Activated CD8-positive, alpha-beta T cell treated with anti-CD3 and anti-CD28 coated beads for 36 hours (primary cell): ENCODE results near the gene MYBPH. TPM values are rescaled to one million over a fixed set of nuclear protein-coding genes. Genes with fewer than 3 reads are reported as not detected.

Source experiments
- ATAC-seq: fragments of 200-7000 bp; cut with Tn5 transposase; one replicate; pipeline ENCODE4 v1.10.0; 2021; ENCODE audit warnings: mild to moderate bottlenecking, moderate library complexity
- CTCF ChIA-PET: fragments of 350-600 bp; sonication (Branson Sonifier 250); formaldehyde crosslinking; loops from one replicate; lab custom pipeline; 2021; ENCODE audit warnings: antibody characterized with exemption; lab: Charles Lee
- POLR2A ChIA-PET: fragments of 350-600 bp; sonication (Branson Sonifier 250); formaldehyde crosslinking; loops from one replicate; lab custom pipeline; 2021; ENCODE audit warnings: antibody characterized with exemption; lab: Charles Lee
- DNase-seq: peaks from one replicate; pipeline ENCODE4 v3.0.0-alpha.2; 2020
- H3K27ac Mint-ChIP-seq: one replicate; pipeline ENCODE4 v1.8.0; 2021; ENCODE audit warnings: mild to moderate bottlenecking, mixed read lengths
- H3K27me3 Mint-ChIP-seq: one replicate; pipeline ENCODE4 v1.8.0; 2021; ENCODE audit warnings: mixed read lengths
- H3K36me3 Mint-ChIP-seq: one replicate; pipeline ENCODE4 v1.8.0; 2021; ENCODE audit warnings: low read depth, mixed read lengths
- H3K4me1 Mint-ChIP-seq: one replicate; pipeline ENCODE4 v1.8.0; 2021; ENCODE audit warnings: low read depth, mixed read lengths
- H3K4me3 Mint-ChIP-seq: one replicate; pipeline ENCODE4 v1.8.0; 2021; ENCODE audit warnings: mild to moderate bottlenecking, moderate library complexity, mixed read lengths
- H3K9me3 Mint-ChIP-seq: one replicate; pipeline ENCODE4 v1.8.0; 2021; ENCODE audit warnings: mixed read lengths
- intact Hi-C: fragments of 100-400 bp; cut with micrococcal nuclease; formaldehyde crosslinking; loops from one replicate; pipeline ENCODE4 v1.10.0; 2022
- total RNA-seq, 2 experiments: library from RNA; stranded (reverse); gene quantifications; one replicate each; pipeline ENCODE4 v1.2.3, GENCODE V29; 2021
- TF ChIP-seq, protein P1 (sequence below): fragments of 200-600 bp; IDR thresholded peaks from one replicate; pipeline ENCODE4 v1.8.0; 2022; ENCODE audit warnings: antibody characterized with exemption, mild to moderate bottlenecking

The MYBPH gene
- total RNA-seq, 2 experiments from 2014 or later, result not detected

DNA sequence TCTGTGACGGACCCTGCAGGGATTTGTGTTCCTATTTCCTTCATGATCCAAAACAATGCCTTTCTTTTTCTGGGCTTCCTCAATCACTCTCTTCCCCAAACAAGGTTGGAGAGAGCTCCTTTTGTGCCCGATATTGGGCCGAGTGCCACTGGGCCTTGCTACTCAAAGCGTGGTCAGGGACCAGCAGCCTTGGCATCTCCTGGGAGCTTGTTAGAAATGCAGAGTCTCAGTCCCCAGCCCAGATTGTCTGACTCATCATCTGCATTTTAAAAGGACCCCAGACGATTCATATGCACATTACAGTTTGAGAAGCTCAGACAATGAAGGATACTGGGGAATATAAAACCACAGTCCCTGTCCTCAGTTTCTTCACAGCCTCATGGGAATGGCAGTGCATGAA is 28.2 kb downstream of the MYBPH start:
- Mint-ChIP-seq H3K27me3 (no peaks in the 10 kb centered on the region), H3K9me3 (no peaks in the 10 kb centered on the region), H3K4me3 (no peak overlapping the region), H3K36me3 (no peaks in the 10 kb centered on the region), H3K27ac (no peak overlapping the region), H3K4me1 (no peaks in the 10 kb centered on the region)
- CTCF ChIA-PET, result interaction anchor here (0.7 to 2.5 kb wide), 6 partner anchors 15 to 108 kb away, joined by 3 to 11 read pairs (median 4); no protein-coding TSS in a partner anchor
- ATAC-seq (no peak), DNase-seq (no peak)
- intact Hi-C loops, result no loop called here
- POLR2A ChIA-PET, result no interaction called here
- TF ChIP-seq, protein P1, sequence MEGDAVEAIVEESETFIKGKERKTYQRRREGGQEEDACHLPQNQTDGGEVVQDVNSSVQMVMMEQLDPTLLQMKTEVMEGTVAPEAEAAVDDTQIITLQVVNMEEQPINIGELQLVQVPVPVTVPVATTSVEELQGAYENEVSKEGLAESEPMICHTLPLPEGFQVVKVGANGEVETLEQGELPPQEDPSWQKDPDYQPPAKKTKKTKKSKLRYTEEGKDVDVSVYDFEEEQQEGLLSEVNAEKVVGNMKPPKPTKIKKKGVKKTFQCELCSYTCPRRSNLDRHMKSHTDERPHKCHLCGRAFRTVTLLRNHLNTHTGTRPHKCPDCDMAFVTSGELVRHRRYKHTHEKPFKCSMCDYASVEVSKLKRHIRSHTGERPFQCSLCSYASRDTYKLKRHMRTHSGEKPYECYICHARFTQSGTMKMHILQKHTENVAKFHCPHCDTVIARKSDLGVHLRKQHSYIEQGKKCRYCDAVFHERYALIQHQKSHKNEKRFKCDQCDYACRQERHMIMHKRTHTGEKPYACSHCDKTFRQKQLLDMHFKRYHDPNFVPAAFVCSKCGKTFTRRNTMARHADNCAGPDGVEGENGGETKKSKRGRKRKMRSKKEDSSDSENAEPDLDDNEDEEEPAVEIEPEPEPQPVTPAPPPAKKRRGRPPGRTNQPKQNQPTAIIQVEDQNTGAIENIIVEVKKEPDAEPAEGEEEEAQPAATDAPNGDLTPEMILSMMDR, result no peak

DNA sequence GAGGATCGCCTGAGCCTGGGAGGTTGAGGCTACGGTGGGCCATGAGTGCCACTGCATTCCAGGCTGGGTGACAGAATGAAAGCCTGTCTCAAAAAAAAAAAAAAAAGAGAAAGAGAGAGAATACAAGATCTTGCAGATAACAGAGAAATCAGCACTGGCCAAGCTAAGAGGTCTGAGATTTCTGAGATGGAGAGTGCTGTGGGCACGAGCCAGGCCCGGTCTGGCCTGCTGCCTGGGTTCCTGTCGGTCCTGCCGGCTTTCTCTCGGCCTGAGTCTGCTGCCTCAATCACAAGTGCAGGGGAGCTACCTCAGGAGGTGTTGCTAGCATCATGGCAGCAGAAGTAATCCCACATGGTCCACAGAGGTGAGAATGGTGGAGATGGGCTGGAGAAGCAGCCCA is 29.1 kb downstream of the MYBPH start:
- no peak for DNase-seq
- Mint-ChIP-seq H3K27ac (no peak overlapping the region), H3K4me1 (no peaks in the 10 kb centered on the region), H3K9me3 (no peaks in the 10 kb centered on the region), H3K4me3 (no peak overlapping the region), H3K36me3 (no peaks in the 10 kb centered on the region), H3K27me3 (no peaks in the 10 kb centered on the region)
- ATAC-seq, result no peak
- TF ChIP-seq, protein P1, result no peak
- intact Hi-C loops, result no loop called here
- CTCF ChIA-PET, result interaction anchor here (1.3 kb wide), 1 partner anchor 25 kb away, joined by 3 read pairs; no protein-coding TSS in a partner anchor
- POLR2A ChIA-PET, result no interaction called here

DNA sequence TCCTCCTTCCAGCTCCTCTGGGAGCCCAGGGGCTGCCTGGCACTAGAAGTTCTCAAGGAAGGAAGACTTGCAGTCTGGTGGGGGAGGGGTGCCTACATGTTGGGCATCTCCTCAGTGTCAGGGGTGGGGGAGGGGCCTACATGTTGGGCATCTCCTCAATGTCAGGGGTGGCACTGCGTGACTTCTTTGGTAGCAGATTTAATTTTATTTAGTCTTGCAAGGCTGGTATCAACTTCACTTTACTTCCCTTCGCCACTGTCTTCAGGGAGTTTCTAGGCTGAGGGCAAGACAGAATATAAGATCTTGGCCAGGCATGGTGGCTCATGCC is 29.6 kb downstream of the MYBPH start:
- H3K9me3 Mint-ChIP-seq, result no peaks in the 10 kb centered on the region
- H3K27ac Mint-ChIP-seq, result no peak overlapping the region
- ATAC-seq (no peak), DNase-seq (no peak)
- no peaks in the 10 kb centered on the region for H3K4me1 Mint-ChIP-seq
- ChIA-PET CTCF (no interaction called here), POLR2A (no interaction called here)
- no peak overlapping the region for H3K4me3 Mint-ChIP-seq
- no peaks in the 10 kb centered on the region for H3K36me3 Mint-ChIP-seq
- intact Hi-C loops, result no loop called here
- H3K27me3 Mint-ChIP-seq, result no peaks in the 10 kb centered on the region
- TF ChIP-seq, protein P1, result no peak

DNA sequence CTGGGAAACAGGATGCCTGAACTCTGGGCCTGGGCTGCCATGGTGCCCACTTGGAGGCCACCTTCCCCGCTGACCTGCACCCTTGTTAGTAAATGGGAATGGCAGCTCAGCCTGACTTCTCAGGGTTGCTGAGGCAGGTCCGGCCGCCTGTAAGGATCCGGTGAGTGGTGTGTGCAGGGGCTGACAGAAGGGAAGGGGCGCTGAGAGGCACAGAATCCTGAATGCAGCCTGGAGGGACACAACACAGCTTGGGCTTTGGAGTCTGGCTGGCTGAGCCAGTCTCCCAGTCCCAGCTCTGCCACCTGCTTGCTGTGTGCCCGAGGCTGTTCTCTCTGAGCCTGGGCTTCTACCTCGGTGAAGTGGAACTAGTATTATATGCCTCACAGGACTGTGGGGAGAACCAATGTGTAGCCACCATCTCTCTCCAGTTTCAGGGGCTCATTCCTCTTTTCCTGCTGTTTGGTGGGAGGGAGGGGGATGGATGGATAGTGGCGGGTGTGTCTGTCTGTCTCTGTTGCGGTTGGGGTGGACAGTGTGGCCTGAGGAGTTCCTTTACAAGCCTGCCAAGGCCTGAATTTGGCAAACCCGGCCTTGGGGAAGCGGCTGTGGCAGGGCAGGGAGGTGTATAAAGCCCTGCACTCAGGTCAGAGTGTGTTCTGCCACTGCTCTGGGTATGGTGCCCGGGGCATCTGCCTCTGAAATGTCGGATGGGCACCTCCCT is 30.1 kb downstream of the MYBPH start:
- Mint-ChIP-seq H3K36me3 (no peaks in the 10 kb centered on the region), H3K27ac (no peak overlapping the region)
- CTCF ChIA-PET, result no interaction called here

DNA sequence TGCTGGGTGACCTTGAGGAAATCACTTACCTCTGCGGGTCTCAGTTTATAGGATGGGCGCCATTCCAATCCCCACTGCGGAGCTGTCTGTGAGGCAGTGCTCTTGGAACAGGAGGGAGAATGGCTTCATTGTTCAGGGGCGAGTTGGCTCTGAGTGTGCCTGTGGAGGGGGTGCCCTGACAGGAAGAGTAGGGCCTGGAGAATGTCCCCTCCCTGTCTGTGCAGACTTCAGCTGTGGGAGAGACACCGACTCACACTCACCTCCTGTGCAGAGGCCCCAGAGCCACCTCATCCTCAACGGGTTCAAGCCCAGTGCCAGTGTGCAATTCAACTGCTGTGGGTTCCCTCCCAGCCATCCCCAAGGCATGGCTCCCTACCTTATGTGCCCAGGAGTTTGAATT is 31.0 kb downstream of the MYBPH start:
- intact Hi-C loops, result no loop called here
- POLR2A ChIA-PET, result no interaction called here

More for the DNA sequence above, 30.1 kb downstream of the MYBPH start:
- no peak overlapping the region for H3K4me3 Mint-ChIP-seq
- H3K27me3 Mint-ChIP-seq, result no peaks in the 10 kb centered on the region
- H3K9me3 Mint-ChIP-seq, result no peaks in the 10 kb centered on the region
- intact Hi-C loops, result no loop called here
- TF ChIP-seq, protein P1, result no peak
- POLR2A ChIA-PET, result no interaction called here
- no peak for ATAC-seq
- no peak for DNase-seq
- no peaks in the 10 kb centered on the region for H3K4me1 Mint-ChIP-seq

More for the DNA sequence above, 31.0 kb downstream of the MYBPH start:
- CTCF ChIA-PET, result no interaction called here
- ATAC-seq, result no peak
- Mint-ChIP-seq H3K36me3 (no peaks in the 10 kb centered on the region), H3K4me1 (no peaks in the 10 kb centered on the region), H3K4me3 (no peak overlapping the region), H3K27ac (no peak overlapping the region), H3K27me3 (no peaks in the 10 kb centered on the region), H3K9me3 (no peaks in the 10 kb centered on the region)
- TF ChIP-seq, protein P1, result no peak
- no peak for DNase-seq
